ENCODE data around the gene ALAS1.

DNA sequence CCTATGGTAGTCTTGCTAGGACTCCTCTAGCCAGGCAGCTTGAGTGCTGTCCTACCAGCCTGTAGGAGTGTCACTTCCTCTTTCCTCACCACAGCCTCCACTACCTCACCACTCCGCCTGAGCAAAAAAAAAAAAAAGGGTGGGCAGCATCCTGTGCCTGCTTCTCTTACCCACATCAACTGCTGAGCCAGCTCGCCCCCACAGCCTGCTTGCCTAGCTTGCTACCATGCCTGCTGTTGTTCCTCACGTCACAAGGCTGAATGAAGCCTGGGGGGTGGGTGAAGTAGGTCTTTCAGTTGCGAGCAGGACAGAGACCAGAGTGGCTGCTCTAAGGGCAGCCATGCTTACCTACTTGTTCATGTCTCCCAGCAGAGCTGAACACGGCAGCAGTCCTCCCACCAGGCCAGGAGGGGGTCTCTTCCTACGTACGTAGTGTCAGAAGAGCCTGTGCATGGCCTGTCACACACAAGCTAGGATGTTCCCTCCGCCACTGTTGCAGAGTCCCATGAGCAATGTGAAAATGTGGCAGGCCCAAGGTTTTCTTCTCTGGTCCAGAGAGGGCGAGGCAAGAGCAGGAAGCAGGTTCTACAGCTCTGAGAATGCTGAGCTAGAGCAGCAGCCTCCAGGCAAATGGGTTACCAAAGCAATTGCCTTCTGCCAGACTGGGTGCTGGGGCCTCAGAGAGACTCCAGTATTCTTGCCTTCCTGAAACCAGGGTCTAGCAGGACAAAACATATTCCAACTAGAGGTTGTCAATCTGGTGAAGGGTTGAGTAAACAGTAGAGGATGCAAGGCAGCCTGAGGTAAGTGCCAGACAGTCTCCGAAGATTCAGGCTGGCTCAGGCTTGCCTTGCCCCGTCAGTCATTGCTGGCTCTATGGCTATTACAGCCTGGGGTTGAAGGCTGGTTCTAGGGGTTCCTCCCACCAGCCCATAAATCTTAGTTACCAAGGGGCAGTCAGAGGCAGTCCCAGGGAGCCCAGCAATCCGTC lies 55.6 kb downstream of the ALAS1 start:
- TF ChIP-seq CTCF (IDR thresholded peaks at IDR 0.05) (no peak), POLR2A (IDR thresholded peaks at IDR 0.05) (no peak), POLR2AphosphoS5 (IDR thresholded peaks at IDR 0.05) (peak; percentile 22 to 51), EP300 (IDR thresholded peaks at IDR 0.05) (peak in 1 of 4 donors; percentile 15)
